Stimulated activated CD4-positive, alpha-beta T cell treated with anti-CD3 and anti-CD28 coated beads, Interleukin-2, amount 100 ng/mL, for 48 hours (primary cell): ENCODE data around the gene CD96.

ENCODE experiments used
- DNase-seq, 2 donors: peaks; one replicate each; pipeline ENCODE4 v3.0.0-alpha.2; 2020

CD96 gene

DNA sequence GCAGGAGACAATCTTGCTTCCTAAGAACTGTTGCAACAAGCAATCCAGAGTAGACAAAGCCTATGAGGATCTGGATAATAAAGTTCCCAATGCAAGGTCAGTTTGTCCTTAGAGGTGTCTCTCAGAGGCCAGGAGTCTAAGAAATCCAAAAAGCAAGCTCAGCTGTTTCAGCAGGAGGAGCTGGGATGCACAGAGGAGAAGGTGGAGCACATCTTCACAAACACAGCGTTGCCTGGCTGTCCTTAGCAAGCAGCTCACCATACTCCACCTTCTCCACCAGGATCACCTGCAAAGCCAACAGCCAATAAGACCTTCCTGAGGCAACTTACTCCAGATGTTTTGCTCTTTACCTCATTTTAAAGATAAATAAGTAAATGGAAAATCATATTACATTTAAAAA is 52.8 kb downstream of the CD96 start:
- DNase-seq, result no peak

GRCh38 chr3:111595232-111595631 is 53.2 kb downstream of the CD96 start, which contains the start of gene ZBED2:
Gene ZBED2, minus strand, starts transcription at chr3:111595346. Its CDS starts 1,145 bp downstream, at chr3:111594201.
- DNase-seq, result no peak

- no peak for DNase-seq
Measured at GRCh38 chr3:111596328-111596727, 54.3 kb downstream of the CD96 start.

- DNase-seq, result no peak
Measured at GRCh38 chr3:111598139-111598538, 56.1 kb downstream of the CD96 start.

DNA sequence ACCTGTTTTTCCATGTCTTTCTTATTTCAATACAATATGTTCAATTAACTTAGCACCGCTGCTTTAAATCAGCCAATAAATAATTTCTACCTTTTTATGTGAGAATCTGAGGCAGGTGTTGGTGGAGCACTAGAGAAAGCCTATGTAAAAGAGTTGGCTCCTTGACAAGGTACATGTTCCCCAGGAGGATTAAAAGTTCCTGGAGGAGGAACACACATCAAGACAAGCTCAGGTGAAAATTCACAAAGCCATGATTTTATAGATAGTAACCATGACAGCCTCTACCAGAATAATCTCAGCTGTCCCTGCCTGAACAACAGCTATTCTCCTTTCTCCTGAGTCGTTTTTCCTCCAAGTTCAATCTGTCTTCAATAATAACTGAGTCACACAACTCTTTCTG is 56.6 kb downstream of the CD96 start:
- no peak for DNase-seq

DNA sequence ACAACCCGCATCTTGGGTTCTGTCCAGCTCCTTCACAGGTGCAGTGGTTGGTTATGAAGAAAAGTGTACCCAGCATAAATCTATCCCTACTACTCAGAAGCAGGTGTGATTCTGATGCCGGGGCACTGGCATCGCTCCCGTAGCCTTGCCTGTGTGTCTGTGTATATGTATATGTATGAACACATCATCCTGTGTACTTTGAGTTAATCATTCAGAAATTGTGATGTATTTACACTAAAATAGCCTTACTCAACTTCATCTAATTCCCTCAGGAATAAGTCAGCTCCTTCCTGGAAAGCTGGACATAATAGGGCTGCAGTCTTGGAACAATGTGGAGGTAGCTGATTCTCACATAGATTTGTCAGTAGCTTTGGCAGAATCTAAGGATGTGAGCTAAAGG is 59.8 kb downstream of the CD96 start:
- no peak for DNase-seq

DNA sequence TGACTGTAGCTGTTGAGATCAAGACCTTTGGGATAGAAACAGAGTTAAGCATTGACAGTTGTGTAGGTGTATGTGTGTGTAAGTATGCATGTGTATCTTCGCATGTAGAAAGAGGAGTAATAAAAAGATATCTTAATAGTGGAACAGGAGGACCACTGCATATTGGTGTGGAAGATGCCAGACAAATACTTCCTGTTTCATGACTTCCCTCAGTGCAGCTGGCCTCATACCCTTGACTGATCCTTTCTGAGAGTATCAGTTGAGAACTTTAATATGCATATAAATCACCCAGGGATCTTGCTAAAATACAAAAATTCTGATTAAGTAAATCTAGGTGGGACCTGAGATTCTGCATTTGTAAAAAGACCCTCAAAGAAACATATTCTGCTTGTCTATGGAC is 61.7 kb downstream of the CD96 start:
- DNase-seq, result no peak

GRCh38 chr3:111604119-111604518 is 62.1 kb downstream of the CD96 start:
- no peak for DNase-seq

DNA sequence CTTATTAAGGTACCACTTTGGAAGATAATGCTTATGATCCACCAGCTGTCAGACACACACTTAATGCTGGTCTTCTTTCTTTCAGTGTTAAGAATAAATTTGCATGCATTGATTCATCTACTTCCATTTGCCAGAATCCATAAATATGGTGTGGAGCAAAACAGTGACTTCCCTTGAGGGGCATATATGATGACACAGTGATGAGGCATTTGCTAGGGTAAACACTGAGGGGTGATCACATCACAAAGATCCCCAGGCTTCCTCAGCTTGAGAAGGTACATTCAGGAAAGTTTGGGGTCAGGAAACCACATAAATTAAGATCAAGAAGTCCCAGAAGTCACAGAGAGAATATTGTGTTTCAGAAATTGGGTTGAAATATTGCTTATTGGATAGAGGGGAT is 63.0 kb downstream of the CD96 start:
- DNase-seq, result no peak

- DNase-seq, result no peak
Measured at GRCh38 chr3:111605493-111605892, 63.5 kb downstream of the CD96 start.

- no peak for DNase-seq
Measured at GRCh38 chr3:111607240-111607920, 65.4 kb downstream of the CD96 start.

- DNase-seq, result no peak
Measured at GRCh38 chr3:111608383-111608782, 66.4 kb downstream of the CD96 start.

DNA sequence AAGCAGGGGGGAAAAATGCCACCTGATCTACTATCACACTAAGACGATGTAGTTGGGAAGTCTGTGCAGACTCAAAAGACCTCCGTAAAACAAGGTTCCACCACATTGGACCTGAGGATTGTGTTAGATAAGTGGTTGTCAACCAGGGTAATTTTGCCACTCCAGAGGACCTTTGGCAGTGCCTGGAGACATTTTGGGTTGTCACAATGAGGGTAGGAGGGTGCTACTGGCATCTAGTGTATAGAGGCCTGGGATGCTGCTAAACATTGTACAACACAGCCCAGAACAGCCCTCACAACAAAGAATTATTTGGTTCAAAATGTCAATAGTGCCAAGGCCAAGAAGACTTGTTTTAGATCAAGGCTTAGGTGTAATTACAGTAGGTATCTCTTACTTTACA is 67.7 kb downstream of the CD96 start:
- DNase-seq, result no peak

DNA sequence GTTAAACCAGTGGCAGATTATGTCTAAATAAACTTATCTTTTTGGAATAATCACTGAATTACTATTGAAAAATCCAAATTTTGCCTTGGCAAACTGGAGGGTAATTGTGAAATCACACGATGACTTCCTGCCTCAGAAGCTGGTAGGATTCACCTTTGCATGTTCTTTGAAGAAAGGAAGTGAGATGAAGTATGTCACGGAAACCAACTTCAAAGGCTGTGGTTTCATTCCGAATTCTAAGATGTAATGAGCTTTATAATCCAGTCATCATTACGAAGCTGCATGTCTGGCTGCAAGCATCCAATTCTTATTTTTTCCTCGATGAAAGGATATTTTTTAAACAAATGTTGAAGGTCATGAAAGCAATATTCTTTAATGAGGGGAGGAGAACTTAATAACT is 68.2 kb downstream of the CD96 start:
- DNase-seq, result no peak

DNA sequence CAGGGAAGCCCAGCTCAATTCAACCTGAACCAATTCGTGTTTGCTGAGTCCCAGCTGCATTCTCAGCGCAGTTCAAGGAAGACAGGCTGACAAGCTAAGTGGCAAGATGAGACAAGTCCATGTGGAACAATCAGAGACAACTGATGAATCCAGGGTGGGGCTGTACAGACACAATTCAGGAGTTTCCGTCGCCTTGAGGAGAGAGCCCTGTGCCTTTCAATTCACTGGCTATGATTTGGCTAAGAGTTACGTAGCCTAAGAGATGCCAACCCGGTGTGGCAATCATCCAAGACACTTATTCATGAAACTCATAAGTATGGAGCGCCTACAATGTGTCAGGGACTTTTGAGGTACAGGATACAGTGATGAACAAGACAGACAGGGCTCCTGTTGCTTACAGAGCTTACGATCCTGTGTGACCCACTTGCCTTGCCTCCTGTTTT is 68.6 kb downstream of the CD96 start:
- no peak for DNase-seq

DNA sequence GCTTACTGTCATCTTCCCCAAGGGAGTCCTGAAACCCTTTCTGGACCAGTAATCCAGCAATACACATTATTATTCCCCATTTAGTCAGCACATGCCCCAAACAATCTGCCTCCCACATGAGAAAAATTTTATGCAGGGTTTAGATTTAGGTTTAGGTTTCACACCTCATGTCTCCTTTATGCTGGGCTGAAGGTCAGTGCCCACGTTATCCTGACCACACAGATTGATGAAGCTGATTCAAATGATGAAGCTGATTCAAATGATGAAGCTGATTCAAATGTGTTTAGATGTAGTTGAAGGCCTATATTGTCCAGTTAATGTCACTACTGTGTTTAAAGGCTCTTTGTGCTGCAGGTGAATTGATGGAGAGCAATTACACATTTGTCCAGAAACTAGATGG is 71.3 kb downstream of the CD96 start:
- DNase-seq, result no peak

GRCh38 chr3:111615880-111616279 is 73.9 kb downstream of the CD96 start:
- no peak for DNase-seq

DNA sequence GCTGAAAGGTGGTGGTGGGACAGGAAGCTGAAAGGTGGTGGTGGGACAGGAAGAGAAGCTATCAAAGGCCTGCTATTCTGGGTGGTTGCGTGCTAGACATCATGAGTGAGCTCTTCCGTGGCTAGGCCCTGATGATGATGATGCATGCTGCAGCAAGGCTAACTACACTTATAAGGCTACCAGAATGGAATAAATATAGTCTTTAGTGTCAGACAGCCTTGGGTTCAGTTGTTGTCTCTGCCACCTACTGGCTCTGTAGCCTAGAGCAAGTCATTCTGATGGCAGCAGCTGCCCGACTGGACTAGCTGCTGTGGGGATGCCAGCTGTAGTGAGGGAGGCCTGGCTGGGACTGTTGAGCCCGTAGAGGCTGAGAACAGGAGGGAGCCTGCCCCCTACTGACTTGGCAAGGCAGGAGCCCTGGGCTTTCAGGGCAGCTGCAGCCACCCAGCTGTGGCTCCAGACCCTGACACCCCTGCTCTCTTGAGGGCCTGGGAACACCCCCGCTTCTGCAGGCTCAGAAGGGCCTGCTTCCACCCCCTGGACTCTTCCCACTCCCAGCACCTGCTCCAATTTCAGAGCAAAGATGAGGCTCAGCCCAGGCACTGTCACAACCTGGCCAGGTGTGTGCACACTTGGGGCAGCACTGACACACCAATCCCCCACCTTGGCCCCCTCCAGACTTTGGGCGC is 74.6 kb downstream of the CD96 start:
- peak; percentile 58 to 59 for DNase-seq

- no peak for DNase-seq
Measured at GRCh38 chr3:111617406-111617805, 75.4 kb downstream of the CD96 start.

- no peak for DNase-seq
Measured at GRCh38 chr3:111617912-111618601, 76.1 kb downstream of the CD96 start.

- DNase-seq, result no peak
Measured at GRCh38 chr3:111618945-111619344, 76.9 kb downstream of the CD96 start.

DNA sequence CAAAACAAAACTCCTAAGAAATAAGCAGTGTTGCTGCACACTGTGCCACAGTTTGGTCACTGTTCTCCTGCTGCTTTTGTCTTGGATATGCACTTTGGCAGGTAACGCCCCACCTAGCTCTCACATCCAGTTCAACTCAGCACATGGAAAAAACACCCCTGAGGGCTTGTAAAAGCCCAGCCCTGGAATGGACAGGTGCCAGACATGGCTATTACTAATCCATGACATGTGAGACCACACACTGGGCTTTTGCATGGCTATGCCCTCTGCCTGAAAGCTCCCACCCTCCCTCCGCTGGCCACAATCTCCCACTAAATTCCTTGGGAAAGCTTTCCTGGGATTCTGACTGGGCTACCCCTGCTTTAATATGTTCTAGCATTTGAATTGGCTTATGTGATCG is 77.8 kb downstream of the CD96 start:
- DNase-seq, result no peak

GRCh38 chr3:111621535-111621934 is 79.5 kb downstream of the CD96 start:
- peak; percentile 51 to 58 for DNase-seq

- no peak for DNase-seq
Measured at GRCh38 chr3:111627092-111627491, 85.1 kb downstream of the CD96 start.
